ENCODE results near the gene ARSA. TPM values are rescaled to one million over a fixed set of nuclear protein-coding genes. Genes with fewer than 3 reads are reported as not detected.
A peak's percentile ranks its signal among the peaks of the same experiment; 100 is the strongest.

ARSA gene
- total and polyA plus RNA-seq, 2 of the 13 experiments (the other 11 are each of a cell fraction or from before 2014, with no cell fraction given) = 9.0 to 11.5 TPM

DNA sequence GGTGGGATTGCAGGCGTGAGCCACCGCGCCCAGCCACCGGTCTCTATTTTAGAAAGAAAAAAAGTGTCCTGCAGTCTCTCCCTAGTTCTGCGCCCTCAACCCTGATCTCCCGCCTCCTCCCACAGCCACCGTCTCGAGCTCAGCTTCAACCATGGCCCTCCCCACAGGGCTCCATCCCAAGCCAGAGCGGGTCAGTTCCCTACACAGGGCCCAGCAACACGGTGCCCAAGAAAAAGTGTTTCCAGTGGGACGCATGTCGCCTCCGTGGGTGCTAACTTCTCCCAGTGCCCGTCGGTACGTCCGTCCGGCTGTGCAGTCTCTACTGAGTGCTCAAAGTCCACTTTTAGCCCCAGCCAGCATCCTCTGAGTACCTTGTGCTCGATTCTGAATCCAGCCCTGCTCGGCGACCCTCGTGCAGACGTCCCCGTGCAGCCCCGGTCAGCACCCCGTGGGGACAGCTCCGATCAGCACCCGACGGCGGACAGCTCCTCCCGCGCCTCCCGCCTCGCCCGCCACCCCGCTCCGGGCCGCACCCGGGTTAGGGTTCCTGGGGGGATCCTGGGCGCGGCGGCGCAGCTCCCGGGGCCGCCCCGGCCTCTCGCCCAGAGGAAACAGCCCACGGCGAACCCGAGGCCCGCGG, 28.0 kb downstream of the ARSA start (continued):
- TF ChIP-seq MTERF4 (CRISPR knock-in tag; IDR thresholded peaks at IDR 0.05) = peak; percentile 95
- TF ChIP-seq ZNF224 (CRISPR knock-in tag; IDR thresholded peaks at IDR 0.05) = no peak
- TF ChIP-seq ZEB1 (IDR thresholded peaks at IDR 0.05; ENCODE audit: insufficient replicate concordance, low read depth) = no peak
- TF ChIP-seq STAT6 (CRISPR knock-in tag; IDR thresholded peaks at IDR 0.05; ENCODE audit: borderline replicate concordance) = no peak
- TF ChIP-seq FIP1L1 (IDR thresholded peaks at IDR 0.05; ENCODE audit: borderline replicate concordance, insufficient read depth, low read depth, low read length) = no peak
- peak; percentile 99 for TF ChIP-seq ZBTB49 (CRISPR knock-in tag; IDR thresholded peaks at IDR 0.05; ENCODE audit: borderline replicate concordance)
- TF ChIP-seq, protein P1, sequence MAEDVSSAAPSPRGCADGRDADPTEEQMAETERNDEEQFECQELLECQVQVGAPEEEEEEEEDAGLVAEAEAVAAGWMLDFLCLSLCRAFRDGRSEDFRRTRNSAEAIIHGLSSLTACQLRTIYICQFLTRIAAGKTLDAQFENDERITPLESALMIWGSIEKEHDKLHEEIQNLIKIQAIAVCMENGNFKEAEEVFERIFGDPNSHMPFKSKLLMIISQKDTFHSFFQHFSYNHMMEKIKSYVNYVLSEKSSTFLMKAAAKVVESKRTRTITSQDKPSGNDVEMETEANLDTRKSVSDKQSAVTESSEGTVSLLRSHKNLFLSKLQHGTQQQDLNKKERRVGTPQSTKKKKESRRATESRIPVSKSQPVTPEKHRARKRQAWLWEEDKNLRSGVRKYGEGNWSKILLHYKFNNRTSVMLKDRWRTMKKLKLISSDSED (CRISPR knock-in tag; IDR thresholded peaks at IDR 0.05) = peak; percentile 98
- peak; percentile 75 for TF ChIP-seq SP5 (CRISPR knock-in tag; IDR thresholded peaks at IDR 0.05; ENCODE audit: borderline replicate concordance, low read depth)
- peak; percentile 89 for TF ChIP-seq AFF4 (CRISPR knock-in tag; IDR thresholded peaks at IDR 0.05)
- TF ChIP-seq ZNF841 (CRISPR knock-in tag; IDR thresholded peaks at IDR 0.05; ENCODE audit: borderline replicate concordance) = peak; percentile 97
- TF ChIP-seq CCAR2 (optimal IDR thresholded peaks at IDR 0.05; ENCODE audit: low read depth, low read length) = no peak
- peak; percentile 99 for TF ChIP-seq ZNF557 (CRISPR knock-in tag; IDR thresholded peaks at IDR 0.05)
- peak; percentile 90 for TF ChIP-seq JUNB (CRISPR knock-in tag; IDR thresholded peaks at IDR 0.05; ENCODE audit: borderline replicate concordance)
- TF ChIP-seq ZBTB20 (CRISPR knock-in tag; IDR thresholded peaks at IDR 0.05; ENCODE audit: borderline replicate concordance, low read depth) = peak; percentile 99
- TF ChIP-seq ZNF264 (CRISPR knock-in tag; IDR thresholded peaks at IDR 0.05) = peak; percentile 97
- peak; percentile 97 for TF ChIP-seq ZBTB7A (CRISPR knock-in tag; IDR thresholded peaks at IDR 0.05)
- TF ChIP-seq SRSF9 (IDR thresholded peaks at IDR 0.05; ENCODE audit: borderline replicate concordance, insufficient read depth, low read depth, low read length, poor library complexity, severe bottlenecking) = no peak

Measured in HepG2 (cell line).